Adrenal gland (tissue), 5 donors: ENCODE results near the gene SLC26A8.

Source experiments
- POLR2A ChIP-seq, 2 donors: fragments of 450-650 bp; IDR thresholded peaks; one replicate each; pipeline ENCODE4 v1.6.1; 2017; ENCODE audit warnings: antibody characterized with exemption in 2 of 2, mild to moderate bottlenecking in 2 of 2, moderate library complexity in 1 of 2
- TF ChIP-seq, protein P1 (sequence below), 6 experiments: fragments of 450-650 bp in 4 of 6; fragments of 200-600 bp in 2 of 6; sonication (generic) in 1 of 6; IDR thresholded peaks; 1 replicate in 5 of 6; 2 replicates in 1 of 6; pipeline versions ENCODE4 v1.5.1 to v1.8.0; 2016 to 2021; ENCODE audit warnings: antibody characterized with exemption in 6 of 6, mild to moderate bottlenecking in 2 of 6, moderate library complexity in 1 of 6
- donor health status: DM: no; HTN: no; CAD: no.

DNA sequence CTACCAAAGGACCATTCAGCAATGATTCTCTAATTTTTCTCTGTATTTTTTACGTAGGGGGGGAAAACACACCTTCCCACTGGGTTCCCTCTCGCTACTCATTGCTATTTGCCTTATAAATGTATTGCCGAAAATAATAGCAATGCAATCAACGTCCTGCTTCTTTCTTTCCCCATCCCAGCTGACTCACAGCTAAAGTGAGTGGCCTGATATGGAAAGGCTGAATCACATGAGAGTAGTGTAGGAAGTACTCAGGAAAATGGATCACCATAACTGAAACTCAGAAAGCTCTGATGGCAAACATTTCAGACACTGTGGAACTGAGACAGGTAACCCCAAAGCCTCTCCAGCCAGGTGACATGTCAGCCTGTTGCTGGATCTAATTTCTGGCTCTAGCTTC lies 54.3 kb downstream of the SLC26A8 start:
- TF ChIP-seq, protein P1, sequence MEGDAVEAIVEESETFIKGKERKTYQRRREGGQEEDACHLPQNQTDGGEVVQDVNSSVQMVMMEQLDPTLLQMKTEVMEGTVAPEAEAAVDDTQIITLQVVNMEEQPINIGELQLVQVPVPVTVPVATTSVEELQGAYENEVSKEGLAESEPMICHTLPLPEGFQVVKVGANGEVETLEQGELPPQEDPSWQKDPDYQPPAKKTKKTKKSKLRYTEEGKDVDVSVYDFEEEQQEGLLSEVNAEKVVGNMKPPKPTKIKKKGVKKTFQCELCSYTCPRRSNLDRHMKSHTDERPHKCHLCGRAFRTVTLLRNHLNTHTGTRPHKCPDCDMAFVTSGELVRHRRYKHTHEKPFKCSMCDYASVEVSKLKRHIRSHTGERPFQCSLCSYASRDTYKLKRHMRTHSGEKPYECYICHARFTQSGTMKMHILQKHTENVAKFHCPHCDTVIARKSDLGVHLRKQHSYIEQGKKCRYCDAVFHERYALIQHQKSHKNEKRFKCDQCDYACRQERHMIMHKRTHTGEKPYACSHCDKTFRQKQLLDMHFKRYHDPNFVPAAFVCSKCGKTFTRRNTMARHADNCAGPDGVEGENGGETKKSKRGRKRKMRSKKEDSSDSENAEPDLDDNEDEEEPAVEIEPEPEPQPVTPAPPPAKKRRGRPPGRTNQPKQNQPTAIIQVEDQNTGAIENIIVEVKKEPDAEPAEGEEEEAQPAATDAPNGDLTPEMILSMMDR (IDR thresholded peaks at IDR 0.05) = no peak
- no peak for TF ChIP-seq POLR2A (IDR thresholded peaks at IDR 0.05)
